Caco-2 (cell line): ENCODE data around the gene CMSS1. TPM values are rescaled to one million over a fixed set of nuclear protein-coding genes. Genes with fewer than 3 reads are reported as not detected.

Experiments used
- BruUV-seq: library from RNA; stranded (reverse); fragments of 400-500 nt; replicated peaks from 2 replicates; lab custom pipeline; 2021; lab: Mats Ljungman, UMichigan
- CTCF ChIA-PET: fragments of 300-600 bp; sonication (Branson Sonifier 250); formaldehyde crosslinking; loops from one replicate; lab custom pipeline; 2022; ENCODE audit warnings: antibody characterized with exemption; lab: Charles Lee
- POLR2A ChIA-PET: fragments of 300-600 bp; sonication (Branson Sonifier 250); formaldehyde crosslinking; loops from one replicate; lab custom pipeline; 2022; ENCODE audit warnings: antibody characterized with exemption; lab: Charles Lee
- DNase-seq, 2 experiments: peaks; one replicate each; pipeline versions ENCODE4 v3.0.0 to v3.0.0-alpha.2; 2020 to 2022
- H3K27me3 ChIP-seq: replicated peaks from 2 replicates; pipeline ENCODE4 v1.6.0; 2011; ENCODE audit warnings: low read length; ENCODE audit not compliant: control insufficient read depth, insufficient read depth
- H3K36me3 ChIP-seq: 2 replicates; pipeline ENCODE4 v1.5.1; 2011; ENCODE audit warnings: low read length; ENCODE audit not compliant: control insufficient read depth, insufficient read depth
- H3K4me1 ChIP-seq: fragments of 250-450 bp; sonication (Bioruptor Pico); 2 replicates; pipeline ENCODE4 v1.5.1; 2020; ENCODE audit warnings: mild to moderate bottlenecking
- H3K4me3 ChIP-seq: 2 replicates; pipeline ENCODE4 v1.5.1; 2011; ENCODE audit warnings: low read depth, mild to moderate bottlenecking, control low read depth, low read length
- H3K9me3 ChIP-seq: fragments of 250-450 bp; sonication (Bioruptor Pico); 2 replicates; pipeline ENCODE4 v1.5.1; 2020; ENCODE audit warnings: mild to moderate bottlenecking, moderate library complexity
- H3K27ac Mint-ChIP-seq: one replicate; pipeline ENCODE4 v1.8.0; 2022; ENCODE audit warnings: mixed read lengths; ENCODE audit not compliant: unreplicated experiment
- H3K27me3 Mint-ChIP-seq: one replicate; pipeline ENCODE4 v1.8.0; 2022; ENCODE audit warnings: mixed read lengths; ENCODE audit not compliant: insufficient read depth, unreplicated experiment
- H3K36me3 Mint-ChIP-seq: one replicate; pipeline ENCODE4 v1.8.0; 2022; ENCODE audit warnings: mild to moderate bottlenecking, mixed read lengths; ENCODE audit not compliant: insufficient read depth, unreplicated experiment
- H3K4me1 Mint-ChIP-seq: one replicate; pipeline ENCODE4 v1.8.0; 2022; ENCODE audit warnings: low read depth, mixed read lengths; ENCODE audit not compliant: unreplicated experiment
- H3K4me3 Mint-ChIP-seq: one replicate; pipeline ENCODE4 v1.8.0; 2022; ENCODE audit warnings: mild to moderate bottlenecking, moderate library complexity, mixed read lengths; ENCODE audit not compliant: unreplicated experiment
- H3K9me3 Mint-ChIP-seq: one replicate; pipeline ENCODE4 v1.8.0; 2022; ENCODE audit warnings: mixed read lengths; ENCODE audit not compliant: unreplicated experiment
- CTCF ChIP-seq, 2 experiments: fragments of 200-600 bp in 1 of 2; IDR thresholded peaks; 1 replicate in 1 of 2; 2 replicates in 1 of 2; pipeline versions ENCODE4 v1.5.1 to v1.8.0; 2011 to 2022; ENCODE audit warnings: antibody characterized with exemption in 1 of 2, control low read depth in 1 of 2, inconsistent platforms in 1 of 2, low read depth in 1 of 2, low read length in 1 of 2, mild to moderate bottlenecking in 1 of 2, moderate library complexity in 1 of 2; ENCODE audit not compliant: insufficient read depth in 1 of 2, severe bottlenecking in 1 of 2, unreplicated experiment in 1 of 2
- intact Hi-C: fragments of 100-400 bp; cut with micrococcal nuclease; formaldehyde crosslinking; loops from one replicate; pipeline ENCODE4 v1.10.0; 2022; ENCODE audit not compliant: unreplicated experiment
- total RNA-seq: library from RNA; stranded (reverse); gene quantifications from 2 replicates; pipeline ENCODE4 v1.2.3, GENCODE V29; 2022

Gene CMSS1
- total RNA-seq, 1 experiment from 2014 or later = 54.4 TPM

DNA sequence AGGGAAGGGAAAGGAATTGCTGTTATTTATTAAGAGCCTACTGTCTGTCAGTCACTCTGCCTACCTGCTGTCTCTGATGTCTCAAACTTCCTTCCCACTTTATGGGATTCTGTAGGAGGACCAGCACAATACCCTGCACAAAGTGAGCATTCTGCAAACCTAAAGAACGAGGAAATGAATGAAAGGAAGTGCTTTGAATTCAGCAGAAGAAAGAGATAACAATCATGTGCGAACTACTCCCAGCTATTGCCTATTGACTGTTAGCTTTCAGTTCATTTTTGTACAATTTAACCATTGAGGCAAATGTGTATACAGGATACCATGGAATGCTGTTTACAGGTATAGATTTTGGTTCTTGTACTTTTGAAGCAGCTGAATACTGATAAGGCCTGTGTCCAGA, 66.8 kb downstream of the CMSS1 start:
- ChIA-PET POLR2A (no interaction called here), CTCF (no interaction called here)
- Histone ChIP-seq H3K4me1 (peaks cover 11% of the 10 kb centered on the region), H3K27me3 (no peaks in the 10 kb centered on the region), H3K4me3 (no peak overlapping the region), H3K36me3 (no peaks in the 10 kb centered on the region), H3K9me3 (no peaks in the 10 kb centered on the region)
- no peaks in the 10 kb centered on the region for H3K27me3 Mint-ChIP-seq
- H3K4me3 Mint-ChIP-seq = no peak overlapping the region
- no TSS peak for BruUV-seq
- no peaks in the 10 kb centered on the region for H3K9me3 Mint-ChIP-seq
- H3K36me3 Mint-ChIP-seq = no peaks in the 10 kb centered on the region
- no peak for TF ChIP-seq CTCF (IDR thresholded peaks at IDR 0.05; ENCODE audit: insufficient read depth in 1 of 2, low read depth in 1 of 2, low read length in 1 of 2, severe bottlenecking in 1 of 2, unreplicated experiment in 1 of 2)
- intact Hi-C loops = no loop called here
- no peak overlapping the region for H3K27ac Mint-ChIP-seq
- DNase-seq = no peak
- H3K4me1 Mint-ChIP-seq = peaks cover 21% of the 10 kb centered on the region

DNA sequence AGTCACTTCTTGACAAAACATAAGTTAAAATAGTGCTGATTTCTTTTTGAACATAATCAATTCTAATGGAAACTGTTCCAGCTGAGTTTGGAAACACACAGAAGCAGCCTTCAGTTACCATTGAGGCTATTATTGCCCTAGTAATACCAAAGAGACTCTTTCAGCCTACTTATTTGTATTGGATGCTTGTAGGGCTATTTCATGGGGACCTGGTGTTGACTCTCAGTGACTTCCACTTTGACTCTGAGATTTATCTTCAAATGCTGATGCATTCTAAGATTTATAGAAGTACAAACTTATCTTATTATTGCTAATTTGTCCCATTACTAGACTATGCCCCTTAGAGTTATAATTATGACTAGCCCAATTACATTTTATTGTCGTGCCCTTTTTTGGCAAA, 67.4 kb downstream of the CMSS1 start:
- ChIA-PET CTCF (no interaction called here), POLR2A (no interaction called here)
- no peak for TF ChIP-seq CTCF (IDR thresholded peaks at IDR 0.05; ENCODE audit: insufficient read depth in 1 of 2, low read depth in 1 of 2, low read length in 1 of 2, severe bottlenecking in 1 of 2, unreplicated experiment in 1 of 2)
- no peak for DNase-seq
- no peaks in the 10 kb centered on the region for H3K36me3 Mint-ChIP-seq
- Histone ChIP-seq H3K4me3 (no peak overlapping the region), H3K4me1 (peaks cover 11% of the 10 kb centered on the region), H3K27me3 (no peaks in the 10 kb centered on the region), H3K9me3 (no peaks in the 10 kb centered on the region), H3K36me3 (no peaks in the 10 kb centered on the region)
- no peak overlapping the region for H3K27ac Mint-ChIP-seq
- intact Hi-C loops = no loop called here
- H3K4me1 Mint-ChIP-seq = peaks cover 25% of the 10 kb centered on the region
- BruUV-seq = no TSS peak
- no peaks in the 10 kb centered on the region for H3K27me3 Mint-ChIP-seq
- H3K9me3 Mint-ChIP-seq = no peaks in the 10 kb centered on the region
- H3K4me3 Mint-ChIP-seq = no peak overlapping the region

DNA sequence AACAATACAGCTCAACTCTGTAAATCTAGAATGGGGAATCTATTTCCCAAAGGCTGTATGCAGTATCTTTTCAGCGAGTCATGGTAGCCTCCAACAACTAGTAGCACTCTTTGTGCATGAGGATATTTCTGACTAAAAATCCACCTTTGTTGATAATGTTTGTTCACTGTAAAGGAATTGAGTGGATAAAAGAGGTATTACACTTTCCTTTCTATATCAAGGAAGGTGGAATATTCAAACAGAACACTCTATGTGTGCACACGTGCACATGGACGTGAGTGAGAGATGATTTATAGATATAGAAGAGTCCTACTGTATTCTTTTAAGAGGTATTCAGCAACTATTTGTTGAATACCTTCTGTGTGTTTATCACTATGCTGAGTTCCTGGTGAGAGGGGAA, 68.2 kb downstream of the CMSS1 start:
- ChIA-PET CTCF (no interaction called here), POLR2A (no interaction called here)
- Mint-ChIP-seq H3K27ac (peak overlapping the region; percentile 6), H3K27me3 (no peaks in the 10 kb centered on the region), H3K4me3 (no peak overlapping the region), H3K36me3 (no peaks in the 10 kb centered on the region), H3K9me3 (no peaks in the 10 kb centered on the region), H3K4me1 (peaks cover 32% of the 10 kb centered on the region)
- no peak for TF ChIP-seq CTCF (IDR thresholded peaks at IDR 0.05; ENCODE audit: insufficient read depth in 1 of 2, low read depth in 1 of 2, low read length in 1 of 2, severe bottlenecking in 1 of 2, unreplicated experiment in 1 of 2)
- no peak for DNase-seq
- no peaks in the 10 kb centered on the region for H3K36me3 ChIP-seq
- BruUV-seq = no TSS peak
- intact Hi-C loops = no loop called here
- H3K9me3 ChIP-seq = no peaks in the 10 kb centered on the region
- H3K27me3 ChIP-seq = no peaks in the 10 kb centered on the region
- H3K4me3 ChIP-seq = no peak overlapping the region
- H3K4me1 ChIP-seq = peaks cover 11% of the 10 kb centered on the region
